ENCODE data around the gene CEP95.

The CEP95 gene

GRCh38 chr17:64527914-64528313 lies 21.1 kb downstream of the CEP95 start:
- H3K27me3 ChIP-seq (ENCODE audit: low read depth, low read length): no peaks in the 10 kb centered on the region
- no peaks in the 10 kb centered on the region for H3K4me1 ChIP-seq (ENCODE audit: control insufficient read depth in 1 of 2, insufficient read depth in 2 of 2, low read length in 2 of 2)
- H3K27ac ChIP-seq (ENCODE audit: low read length): no peak overlapping the region
- H3K36me3 ChIP-seq (ENCODE audit: control insufficient read depth in 1 of 2, insufficient read depth in 2 of 2, low read length in 2 of 2): peaks cover 67 to 93% of the 10 kb centered on the region in 2 donors
- H3K4me3 ChIP-seq (ENCODE audit: low read depth in 1 of 2, low read length in 2 of 2): no peak overlapping the region
- no peaks in the 10 kb centered on the region for H3K9me3 ChIP-seq (ENCODE audit: control insufficient read depth in 1 of 2, low read length in 2 of 2)

GRCh38 chr17:64529221-64529620 lies 22.4 kb downstream of the CEP95 start:
- Histone ChIP-seq H3K4me1 (ENCODE audit: control insufficient read depth in 1 of 2, insufficient read depth in 2 of 2, low read length in 2 of 2) (no peaks in the 10 kb centered on the region), H3K27me3 (ENCODE audit: low read depth, low read length) (no peaks in the 10 kb centered on the region), H3K9me3 (ENCODE audit: control insufficient read depth in 1 of 2, low read length in 2 of 2) (no peaks in the 10 kb centered on the region), H3K4me3 (ENCODE audit: low read depth in 1 of 2, low read length in 2 of 2) (no peak overlapping the region), H3K36me3 (ENCODE audit: control insufficient read depth in 1 of 2, insufficient read depth in 2 of 2, low read length in 2 of 2) (peaks cover 75 to 96% of the 10 kb centered on the region in 2 donors), H3K27ac (ENCODE audit: low read length) (no peak overlapping the region)

GRCh38 chr17:64531955-64532371 lies 25.2 kb downstream of the CEP95 start:
- Histone ChIP-seq H3K9me3 (ENCODE audit: control insufficient read depth in 1 of 2, low read length in 2 of 2) (no peaks in the 10 kb centered on the region), H3K4me1 (ENCODE audit: control insufficient read depth in 1 of 2, insufficient read depth in 2 of 2, low read length in 2 of 2) (no peaks in the 10 kb centered on the region), H3K27ac (ENCODE audit: low read length) (no peak overlapping the region), H3K4me3 (ENCODE audit: low read depth in 1 of 2, low read length in 2 of 2) (no peak overlapping the region), H3K27me3 (ENCODE audit: low read depth, low read length) (no peaks in the 10 kb centered on the region), H3K36me3 (ENCODE audit: control insufficient read depth in 1 of 2, insufficient read depth in 2 of 2, low read length in 2 of 2) (peaks cover 86 to 95% of the 10 kb centered on the region in 2 donors)

GRCh38 chr17:64532409-64532808 lies 25.6 kb downstream of the CEP95 start:
- H3K4me3 ChIP-seq (ENCODE audit: low read depth in 1 of 2, low read length in 2 of 2): no peak overlapping the region
- peaks cover 89 to 95% of the 10 kb centered on the region in 2 donors for H3K36me3 ChIP-seq (ENCODE audit: control insufficient read depth in 1 of 2, insufficient read depth in 2 of 2, low read length in 2 of 2)
- no peaks in the 10 kb centered on the region for H3K9me3 ChIP-seq (ENCODE audit: control insufficient read depth in 1 of 2, low read length in 2 of 2)
- H3K27me3 ChIP-seq (ENCODE audit: low read depth, low read length): no peaks in the 10 kb centered on the region
- H3K27ac ChIP-seq (ENCODE audit: low read length): no peak overlapping the region
- H3K4me1 ChIP-seq (ENCODE audit: control insufficient read depth in 1 of 2, insufficient read depth in 2 of 2, low read length in 2 of 2): no peaks in the 10 kb centered on the region

GRCh38 chr17:64533784-64534183 lies 27.0 kb downstream of the CEP95 start:
- no peaks in the 10 kb centered on the region for H3K9me3 ChIP-seq (ENCODE audit: control insufficient read depth in 1 of 2, low read length in 2 of 2)
- no peaks in the 10 kb centered on the region for H3K27me3 ChIP-seq (ENCODE audit: low read depth, low read length)
- H3K4me3 ChIP-seq (ENCODE audit: low read depth in 1 of 2, low read length in 2 of 2): no peak overlapping the region
- H3K27ac ChIP-seq (ENCODE audit: low read length): no peak overlapping the region
- H3K36me3 ChIP-seq (ENCODE audit: control insufficient read depth in 1 of 2, insufficient read depth in 2 of 2, low read length in 2 of 2): peaks cover 81 to 93% of the 10 kb centered on the region in 2 donors
- no peaks in the 10 kb centered on the region for H3K4me1 ChIP-seq (ENCODE audit: control insufficient read depth in 1 of 2, insufficient read depth in 2 of 2, low read length in 2 of 2)

GRCh38 chr17:64534187-64534586 lies 27.4 kb downstream of the CEP95 start:
- no peaks in the 10 kb centered on the region for H3K4me1 ChIP-seq (ENCODE audit: control insufficient read depth in 1 of 2, insufficient read depth in 2 of 2, low read length in 2 of 2)
- no peak overlapping the region for H3K27ac ChIP-seq (ENCODE audit: low read length)
- H3K9me3 ChIP-seq (ENCODE audit: control insufficient read depth in 1 of 2, low read length in 2 of 2): no peaks in the 10 kb centered on the region
- peaks cover 77 to 92% of the 10 kb centered on the region in 2 donors for H3K36me3 ChIP-seq (ENCODE audit: control insufficient read depth in 1 of 2, insufficient read depth in 2 of 2, low read length in 2 of 2)
- H3K27me3 ChIP-seq (ENCODE audit: low read depth, low read length): no peaks in the 10 kb centered on the region
- no peak overlapping the region for H3K4me3 ChIP-seq (ENCODE audit: low read depth in 1 of 2, low read length in 2 of 2)

GRCh38 chr17:64535357-64535756 lies 28.6 kb downstream of the CEP95 start:
- H3K4me3 ChIP-seq (ENCODE audit: low read depth in 1 of 2, low read length in 2 of 2): no peak overlapping the region
- no peak overlapping the region for H3K27ac ChIP-seq (ENCODE audit: low read length)
- H3K36me3 ChIP-seq (ENCODE audit: control insufficient read depth in 1 of 2, insufficient read depth in 2 of 2, low read length in 2 of 2): peaks cover 66 to 85% of the 10 kb centered on the region in 2 donors

GRCh38 chr17:64536913-64537312 lies 30.1 kb downstream of the CEP95 start:
- Histone ChIP-seq H3K27me3 (ENCODE audit: low read depth, low read length) (no peaks in the 10 kb centered on the region), H3K9me3 (ENCODE audit: control insufficient read depth in 1 of 2, low read length in 2 of 2) (no peaks in the 10 kb centered on the region), H3K36me3 (ENCODE audit: control insufficient read depth in 1 of 2, insufficient read depth in 2 of 2, low read length in 2 of 2) (peaks cover 54 to 74% of the 10 kb centered on the region in 2 donors), H3K4me1 (ENCODE audit: control insufficient read depth in 1 of 2, insufficient read depth in 2 of 2, low read length in 2 of 2) (no peaks in the 10 kb centered on the region), H3K4me3 (ENCODE audit: low read depth in 1 of 2, low read length in 2 of 2) (no peak overlapping the region), H3K27ac (ENCODE audit: low read length) (no peak overlapping the region)

More at GRCh38 chr17:64535357-64535756, 28.6 kb downstream of the CEP95 start:
- H3K9me3 ChIP-seq (ENCODE audit: control insufficient read depth in 1 of 2, low read length in 2 of 2): no peaks in the 10 kb centered on the region
- no peaks in the 10 kb centered on the region for H3K4me1 ChIP-seq (ENCODE audit: control insufficient read depth in 1 of 2, insufficient read depth in 2 of 2, low read length in 2 of 2)
- H3K27me3 ChIP-seq (ENCODE audit: low read depth, low read length): no peaks in the 10 kb centered on the region

GRCh38 chr17:64537488-64537887 lies 30.7 kb downstream of the CEP95 start:
- Histone ChIP-seq H3K27me3 (ENCODE audit: low read depth, low read length) (no peaks in the 10 kb centered on the region), H3K27ac (ENCODE audit: low read length) (no peak overlapping the region), H3K4me1 (ENCODE audit: control insufficient read depth in 1 of 2, insufficient read depth in 2 of 2, low read length in 2 of 2) (no peaks in the 10 kb centered on the region), H3K9me3 (ENCODE audit: control insufficient read depth in 1 of 2, low read length in 2 of 2) (no peaks in the 10 kb centered on the region), H3K4me3 (ENCODE audit: low read depth in 1 of 2, low read length in 2 of 2) (no peak overlapping the region), H3K36me3 (ENCODE audit: control insufficient read depth in 1 of 2, insufficient read depth in 2 of 2, low read length in 2 of 2) (peaks cover 51 to 74% of the 10 kb centered on the region in 2 donors)

GRCh38 chr17:64538508-64539130 lies 31.8 kb downstream of the CEP95 start:
- no peaks in the 10 kb centered on the region for H3K9me3 ChIP-seq (ENCODE audit: control insufficient read depth in 1 of 2, low read length in 2 of 2)
- no peak overlapping the region for H3K4me3 ChIP-seq (ENCODE audit: low read depth in 1 of 2, low read length in 2 of 2)
- H3K4me1 ChIP-seq (ENCODE audit: control insufficient read depth in 1 of 2, insufficient read depth in 2 of 2, low read length in 2 of 2): no peaks in the 10 kb centered on the region
- H3K27ac ChIP-seq (ENCODE audit: low read length): no peak overlapping the region
- H3K36me3 ChIP-seq (ENCODE audit: control insufficient read depth in 1 of 2, insufficient read depth in 2 of 2, low read length in 2 of 2): peaks cover 41 to 65% of the 10 kb centered on the region in 2 donors
- H3K27me3 ChIP-seq (ENCODE audit: low read depth, low read length): no peaks in the 10 kb centered on the region

GRCh38 chr17:64540118-64540776 lies 33.5 kb downstream of the CEP95 start:
- Histone ChIP-seq H3K4me1 (ENCODE audit: control insufficient read depth in 1 of 2, insufficient read depth in 2 of 2, low read length in 2 of 2) (no peaks in the 10 kb centered on the region), H3K27me3 (ENCODE audit: low read depth, low read length) (no peaks in the 10 kb centered on the region), H3K4me3 (ENCODE audit: low read depth in 1 of 2, low read length in 2 of 2) (no peak overlapping the region), H3K9me3 (ENCODE audit: control insufficient read depth in 1 of 2, low read length in 2 of 2) (no peaks in the 10 kb centered on the region), H3K36me3 (ENCODE audit: control insufficient read depth in 1 of 2, insufficient read depth in 2 of 2, low read length in 2 of 2) (peaks cover 30 to 61% of the 10 kb centered on the region in 2 donors), H3K27ac (ENCODE audit: low read length) (no peak overlapping the region)

Data from muscle layer of duodenum (tissue), 2 donors.